HG03175 (cell line): ENCODE measurements around the gene C5AR2.
A peak's percentile ranks its signal among the peaks of the same experiment; 100 is the strongest.
"Not testable (repeated sequence)": the region's sequence is repeated elsewhere in the genome, so short reads cannot be mapped to it uniquely, and the experiment has no call there.

Experiments
- ATAC-seq: cut with Tn5 transposase; IDR thresholded peaks from one replicate; pipeline ENCODE4 v1.9.1; 2021; ENCODE audit warnings: mild to moderate bottlenecking, moderate library complexity; ENCODE audit not compliant: unreplicated experiment

C5AR2 gene

DNA sequence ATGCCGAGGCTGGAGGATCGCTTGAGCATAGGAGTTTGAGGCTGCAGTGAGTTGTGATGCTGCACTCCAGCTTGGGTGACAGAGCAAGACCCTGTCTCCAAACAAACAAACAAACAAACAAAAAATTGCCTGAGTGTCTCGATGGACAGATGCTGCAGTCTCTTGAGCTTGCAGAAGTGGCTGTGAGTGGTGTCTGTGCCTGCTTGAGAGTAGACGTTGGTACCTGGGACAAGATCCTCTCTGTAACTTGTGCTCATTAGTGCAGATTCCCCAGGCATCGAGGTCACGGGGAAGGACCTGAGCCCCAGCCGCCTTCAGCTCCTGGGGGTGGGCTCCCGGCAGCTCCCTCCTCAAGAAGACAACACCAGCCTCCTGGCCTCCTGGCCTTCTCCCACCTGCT is 8.6 kb upstream of the C5AR2 start:
- ATAC-seq, result no peak

DNA sequence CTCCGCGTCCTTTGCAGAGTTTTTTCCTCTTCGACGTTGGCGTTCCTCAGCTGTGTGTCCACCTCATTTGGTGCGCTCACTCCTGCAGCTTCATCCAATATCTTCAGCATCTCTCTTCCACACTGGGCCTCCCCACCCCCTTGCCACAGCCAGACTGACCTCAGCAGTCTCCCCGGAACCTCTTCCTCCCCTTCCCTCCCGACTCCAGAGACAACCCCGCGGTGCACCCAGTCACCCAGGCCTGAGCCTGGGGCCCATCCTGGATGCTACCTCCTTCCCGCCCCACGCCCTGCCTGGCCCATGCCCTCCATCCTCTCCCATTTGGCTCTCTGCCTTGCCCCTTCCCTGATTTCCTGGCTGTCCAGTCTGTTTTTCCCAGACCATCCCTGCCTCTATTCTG is 8.1 kb upstream of the C5AR2 start:
- ATAC-seq, result no peak

DNA sequence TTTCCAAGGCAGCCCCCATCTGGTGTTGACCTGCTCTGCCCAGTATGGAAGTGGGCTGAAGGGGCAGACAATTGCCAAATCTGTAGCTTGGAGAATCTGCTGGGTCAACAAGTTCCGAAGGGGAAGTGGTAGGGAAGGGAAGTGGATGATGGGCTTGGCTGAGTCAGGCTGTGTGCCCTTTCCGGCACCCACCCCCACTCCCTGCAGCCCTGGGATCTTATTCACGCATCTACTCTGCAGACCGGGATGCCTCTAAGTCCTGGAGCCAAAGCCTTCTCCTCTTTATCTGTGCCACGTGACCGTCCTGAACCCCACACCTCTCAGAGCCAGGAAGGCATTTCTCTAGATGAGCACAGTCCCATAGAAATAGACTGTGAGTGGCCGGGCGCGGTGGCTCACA is 7.5 kb upstream of the C5AR2 start:
- no peak for ATAC-seq

DNA sequence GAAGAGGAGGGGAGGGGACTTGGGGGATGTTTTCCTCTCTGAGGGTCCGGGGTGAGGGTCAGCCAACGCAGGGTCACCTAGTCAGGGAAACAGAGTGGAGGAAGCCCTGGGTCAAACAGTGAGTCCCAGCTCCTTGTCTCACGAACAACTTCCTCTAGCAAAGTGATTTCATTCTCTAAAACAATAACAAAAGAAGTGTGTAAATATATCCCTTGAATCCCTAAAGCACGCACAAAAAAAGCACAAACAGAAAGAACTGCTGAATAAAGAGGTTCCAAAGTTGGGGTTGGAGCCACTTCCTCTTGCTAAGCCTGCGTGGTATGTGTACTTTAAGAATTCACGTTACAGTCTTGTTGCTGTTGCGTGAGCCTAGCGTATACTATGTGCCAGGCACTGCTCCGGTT is 1.5 kb upstream of the C5AR2 start:
- no peak for ATAC-seq

DNA sequence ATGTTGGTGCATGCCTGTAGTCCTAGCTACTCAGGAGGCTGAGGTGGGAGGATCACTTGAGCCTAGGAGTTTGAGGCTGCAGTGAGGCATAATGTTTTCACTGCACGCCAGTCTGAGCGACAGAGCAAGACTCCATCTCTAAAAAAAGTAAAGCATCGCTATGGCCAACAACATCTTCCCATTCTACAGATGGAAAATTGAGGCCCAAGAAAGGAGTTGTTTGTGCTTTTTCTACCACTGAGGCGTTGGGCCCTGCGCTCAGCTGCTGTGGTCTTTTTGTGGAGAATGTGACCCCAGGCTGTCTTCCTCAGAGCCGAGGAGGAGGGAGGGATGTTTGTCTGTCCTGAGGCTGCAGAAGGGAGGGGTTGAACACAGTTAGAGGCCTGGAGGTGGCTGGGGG is 485 bp upstream of the C5AR2 start:
- ATAC-seq, result no peak

DNA sequence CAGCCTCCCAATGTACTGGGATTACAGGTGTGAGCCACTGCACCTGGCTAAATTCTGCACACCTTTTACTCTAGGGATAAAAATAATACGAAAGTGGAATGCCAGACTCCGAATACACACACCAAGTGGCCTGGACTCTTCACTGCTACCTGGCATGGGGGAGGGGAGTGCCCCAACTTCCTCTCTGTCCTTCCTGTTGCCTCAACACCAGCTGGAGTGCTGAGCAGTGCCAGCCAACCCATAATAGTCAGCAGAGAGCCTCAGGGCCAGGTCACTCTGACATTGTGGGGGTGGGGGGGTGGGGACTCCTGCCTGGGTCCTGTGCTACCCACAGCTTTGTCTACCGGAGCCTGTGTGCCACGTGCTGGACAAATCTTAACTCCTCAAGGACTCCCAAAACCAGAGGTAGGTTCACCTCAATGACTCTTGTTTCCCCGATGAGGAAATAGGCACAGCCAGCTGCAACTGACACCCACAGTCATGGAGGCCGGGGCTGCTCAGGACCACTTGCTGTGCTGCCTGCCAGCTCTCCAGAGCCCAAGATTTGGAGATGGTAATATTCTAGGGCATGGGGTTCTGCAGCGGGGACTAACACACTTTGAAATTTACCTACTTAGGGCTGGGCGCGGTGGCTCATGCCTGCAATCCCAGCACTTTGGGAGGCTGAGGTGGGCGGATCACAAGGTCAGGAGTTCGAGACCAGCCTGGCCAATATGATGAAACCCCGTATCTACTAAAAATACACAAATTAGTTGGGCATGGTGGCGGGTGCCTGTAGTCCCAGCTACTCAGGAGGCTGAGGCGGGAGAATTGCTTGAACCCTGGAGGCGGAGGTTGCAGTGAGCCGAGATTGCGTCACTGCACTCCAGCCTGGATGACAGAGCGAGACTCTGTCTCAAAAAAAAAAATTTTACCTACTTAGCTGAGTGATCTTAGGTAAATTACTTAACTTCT is 5.1 kb downstream of the C5AR2 start:
- ATAC-seq, result not testable (repeated sequence)

DNA sequence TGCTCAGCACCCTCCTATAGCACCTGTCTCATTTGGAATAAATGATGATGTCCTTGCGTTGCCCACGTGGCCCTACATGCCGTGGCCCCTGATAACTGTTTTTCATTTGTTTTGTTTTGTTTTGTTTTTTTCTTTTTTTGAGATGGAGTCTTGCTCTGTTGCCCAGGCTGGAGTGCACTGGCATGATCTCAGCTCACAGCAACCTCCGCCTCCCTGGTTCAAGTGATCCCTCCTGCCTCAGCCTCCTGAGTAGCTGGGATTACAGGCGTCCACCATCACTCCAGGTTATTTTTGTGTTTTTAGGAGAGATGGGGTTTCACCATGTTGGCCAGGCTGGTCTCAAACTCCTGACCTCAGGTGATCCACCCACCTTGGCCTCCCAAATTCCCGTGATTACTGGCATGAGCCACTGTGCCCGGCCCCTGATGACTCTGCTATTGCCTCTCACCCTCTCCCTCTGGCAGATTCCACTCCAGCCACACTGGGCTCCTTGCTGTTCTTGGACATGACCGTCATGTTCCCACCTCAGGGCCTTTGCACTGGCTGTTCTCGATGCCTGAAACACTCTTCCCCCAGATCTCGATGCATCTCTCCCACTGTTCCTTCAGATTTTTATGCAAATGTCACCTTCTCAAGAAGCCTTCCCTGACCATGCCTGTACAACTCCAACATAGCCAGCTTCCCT is 7.4 kb downstream of the C5AR2 start:
- no peak for ATAC-seq

DNA sequence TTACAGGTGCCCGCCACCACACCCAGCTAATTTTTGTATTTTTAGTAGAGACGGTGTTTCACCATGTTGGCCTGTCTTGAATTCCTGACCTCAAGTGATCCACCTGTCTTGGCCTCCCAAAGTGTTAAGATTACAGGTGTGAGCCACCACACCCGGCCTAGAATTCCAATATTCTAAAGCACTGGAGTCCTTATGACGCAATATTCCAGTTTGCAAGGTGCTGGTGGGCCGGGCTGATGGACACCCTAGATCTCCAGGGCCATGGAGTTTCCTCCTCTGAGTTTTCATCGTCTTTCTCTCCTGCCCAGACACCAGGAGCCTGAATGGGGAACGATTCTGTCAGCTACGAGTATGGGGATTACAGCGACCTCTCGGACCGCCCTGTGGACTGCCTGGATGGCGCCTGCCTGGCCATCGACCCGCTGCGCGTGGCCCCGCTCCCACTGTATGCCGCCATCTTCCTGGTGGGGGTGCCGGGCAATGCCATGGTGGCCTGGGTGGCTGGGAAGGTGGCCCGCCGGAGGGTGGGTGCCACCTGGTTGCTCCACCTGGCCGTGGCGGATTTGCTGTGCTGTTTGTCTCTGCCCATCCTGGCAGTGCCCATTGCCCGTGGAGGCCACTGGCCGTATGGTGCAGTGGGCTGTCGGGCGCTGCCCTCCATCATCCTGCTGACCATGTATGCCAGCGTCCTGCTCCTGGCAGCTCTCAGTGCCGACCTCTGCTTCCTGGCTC is 8.7 kb downstream of the C5AR2 start:
- no peak for ATAC-seq

DNA sequence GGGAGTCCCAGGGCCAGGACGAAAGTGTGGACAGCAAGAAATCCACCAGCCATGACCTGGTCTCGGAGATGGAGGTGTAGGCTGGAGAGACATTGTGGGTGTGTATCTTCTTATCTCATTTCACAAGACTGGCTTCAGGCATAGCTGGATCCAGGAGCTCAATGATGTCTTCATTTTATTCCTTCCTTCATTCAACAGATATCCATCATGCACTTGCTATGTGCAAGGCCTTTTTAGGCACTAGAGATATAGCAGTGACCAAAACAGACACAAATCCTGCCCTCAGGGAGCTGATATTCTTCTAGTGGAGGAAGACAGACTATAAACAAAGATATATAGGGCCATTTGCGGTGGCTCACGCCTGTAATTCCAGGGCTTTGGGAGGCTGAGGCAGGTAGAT is 9.8 kb downstream of the C5AR2 start:
- no peak for ATAC-seq

DNA sequence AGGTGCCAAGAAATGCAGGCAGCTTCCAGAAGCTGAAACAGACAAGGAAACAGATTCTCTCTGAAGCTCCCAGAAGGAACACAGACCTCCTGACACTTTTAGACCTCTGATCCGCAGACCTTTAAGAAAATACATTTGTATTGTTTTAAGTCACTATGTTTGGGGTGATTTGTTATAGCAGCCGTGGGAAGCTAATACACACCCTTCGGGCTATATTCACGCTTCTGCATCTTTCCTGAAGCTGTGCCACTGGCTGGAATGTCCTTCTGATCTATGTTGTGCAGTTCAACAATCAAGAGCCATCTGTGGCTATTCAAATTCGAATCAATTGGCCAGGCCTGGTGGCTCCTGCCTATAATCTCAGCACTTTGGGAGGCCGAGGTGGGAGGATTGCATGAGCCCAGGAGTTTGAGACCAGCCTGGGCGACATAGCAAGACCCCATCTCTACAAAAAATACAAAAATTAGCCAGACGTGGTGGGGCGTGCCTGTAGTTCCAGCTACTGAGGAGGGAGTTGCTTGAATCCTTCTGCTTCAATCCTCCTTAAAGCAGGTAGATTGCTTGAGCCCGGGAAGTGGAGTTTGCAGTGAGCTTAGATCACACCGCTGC is 11.3 kb downstream of the C5AR2 start:
- ATAC-seq, result no peak

DNA sequence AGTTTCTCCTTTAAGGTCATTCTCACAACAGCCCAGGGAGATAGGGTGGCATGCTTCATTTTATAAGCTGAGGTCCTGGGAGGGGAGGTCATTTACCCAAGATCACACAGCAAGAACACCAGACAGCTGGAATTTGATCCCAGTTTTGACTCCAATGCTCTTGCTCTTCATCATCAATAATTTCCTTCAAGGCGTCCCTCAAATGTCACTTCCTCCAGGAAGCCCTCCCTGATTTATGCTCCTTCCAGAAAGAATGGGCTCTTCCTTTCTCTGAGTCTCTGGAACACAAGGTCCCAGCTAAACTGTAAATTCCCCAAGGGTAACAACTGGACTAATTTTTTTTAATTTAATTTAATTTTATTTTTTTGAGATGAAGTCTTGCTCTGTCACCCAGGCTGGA is 12.4 kb downstream of the C5AR2 start:
- ATAC-seq, result no peak

DNA sequence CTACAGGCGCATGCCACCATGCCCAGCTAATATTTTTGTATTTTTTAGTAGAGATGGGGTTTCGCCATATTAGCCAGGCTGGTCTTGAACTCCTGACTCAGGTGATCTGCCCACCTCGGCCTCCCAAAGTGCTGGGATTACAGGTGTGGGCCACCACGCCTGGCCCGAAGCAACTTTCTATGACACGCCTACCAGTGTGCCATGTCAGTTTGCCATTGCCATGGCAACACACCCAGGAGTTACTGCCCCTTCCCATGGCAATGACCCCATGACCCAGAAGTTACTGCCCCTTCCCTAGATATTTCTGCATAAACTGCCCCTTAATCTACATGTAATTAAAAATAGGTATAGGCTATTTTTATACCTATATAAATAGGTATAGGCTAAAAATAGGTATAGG is 14.0 kb downstream of the C5AR2 start:
- ATAC-seq, result not testable (repeated sequence)

DNA sequence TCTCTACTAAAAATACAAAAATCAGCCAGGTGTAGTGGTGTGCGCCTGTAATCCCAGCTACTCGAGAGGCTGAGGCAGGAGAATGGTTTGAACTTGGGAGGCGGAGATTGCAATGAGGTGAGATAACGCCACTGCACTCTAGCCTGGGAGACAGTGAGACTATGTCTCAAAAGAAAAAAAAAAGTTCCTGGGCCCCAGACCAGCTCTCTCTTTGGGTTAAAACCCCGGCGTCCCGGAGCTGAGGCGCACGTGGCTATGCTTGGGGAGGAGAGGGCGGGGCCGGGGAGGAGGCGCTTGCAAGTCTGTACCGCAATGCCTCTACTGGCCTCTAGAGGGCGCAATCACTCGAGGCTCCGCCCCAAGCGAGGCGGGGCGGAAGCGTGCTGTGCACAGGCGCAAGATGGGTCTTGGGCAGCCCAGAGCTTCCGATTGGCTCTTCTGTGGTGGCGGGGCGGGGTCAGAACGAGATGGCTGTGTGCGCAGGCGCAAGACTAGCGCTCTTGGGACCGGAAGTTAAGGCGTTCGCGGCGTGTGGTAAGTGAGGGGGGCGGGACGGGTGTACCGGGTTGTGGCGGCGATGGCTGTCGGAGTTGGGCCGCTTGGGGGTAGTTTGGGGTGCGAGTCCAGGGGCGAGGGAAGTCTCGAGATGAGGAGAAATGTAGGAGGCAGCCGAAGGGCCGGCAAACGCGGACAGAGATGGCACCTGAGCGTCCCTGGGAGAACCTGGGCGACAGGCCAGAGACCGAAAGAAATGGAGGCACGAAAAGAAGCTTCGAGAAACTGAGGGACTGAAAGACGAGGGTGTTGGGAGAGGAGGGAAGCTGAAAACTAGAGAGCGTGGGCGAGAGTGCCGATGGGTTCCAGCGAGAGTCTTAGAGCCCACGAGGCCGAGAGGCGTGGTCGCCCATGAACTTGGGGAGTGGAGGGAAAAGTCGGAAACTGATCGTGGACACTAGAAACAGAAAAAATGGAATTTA is 17.1 kb downstream of the C5AR2 start, which contains the start of gene DHX34:
Gene DHX34 (plus strand): TSS at position 497 of the 977 bp plus-strand sequence. CDS start 3,716 bp downstream, outside the sequence.
- ATAC-seq, result peak; percentile 98

DNA sequence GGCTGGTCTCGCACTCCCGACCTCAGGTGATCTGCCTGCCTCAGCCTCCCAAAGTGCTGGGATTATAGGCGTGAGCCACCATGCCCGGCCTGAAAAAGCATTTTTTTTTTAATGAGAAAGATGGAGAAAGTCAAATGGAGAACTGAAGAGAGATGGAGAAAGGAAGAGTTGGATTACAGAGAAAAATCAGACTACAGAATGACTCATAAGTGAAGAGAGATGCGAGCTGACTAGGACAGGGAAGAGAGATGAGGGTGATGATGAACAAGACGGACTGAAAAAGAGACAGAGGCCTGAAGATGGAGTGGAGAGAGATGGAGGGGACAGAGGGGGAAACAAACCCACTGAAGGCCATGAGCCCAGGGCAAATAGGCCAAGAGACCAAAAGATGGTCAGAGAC is 18.7 kb downstream of the C5AR2 start:
- ATAC-seq, result no peak

DNA sequence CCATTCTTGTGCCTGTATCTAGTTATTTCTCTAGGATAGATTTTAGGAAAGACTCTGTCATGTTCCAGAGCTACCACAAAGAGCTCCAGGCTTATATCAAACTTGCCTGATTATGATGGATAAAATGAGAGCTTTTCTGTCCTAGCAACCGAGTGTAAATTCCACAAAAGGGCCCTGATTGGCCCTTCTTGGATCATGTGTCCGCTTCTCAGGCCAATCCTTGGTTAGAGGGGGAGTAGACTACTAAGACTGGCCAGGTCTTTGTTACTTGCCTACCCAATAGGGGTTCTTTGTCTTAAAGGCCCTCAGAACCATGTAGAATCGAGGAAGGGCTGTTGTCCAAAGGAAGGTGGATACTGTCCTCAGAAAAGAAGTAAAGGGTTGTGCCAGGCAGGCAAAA is 19.6 kb downstream of the C5AR2 start:
- no peak for ATAC-seq

DNA sequence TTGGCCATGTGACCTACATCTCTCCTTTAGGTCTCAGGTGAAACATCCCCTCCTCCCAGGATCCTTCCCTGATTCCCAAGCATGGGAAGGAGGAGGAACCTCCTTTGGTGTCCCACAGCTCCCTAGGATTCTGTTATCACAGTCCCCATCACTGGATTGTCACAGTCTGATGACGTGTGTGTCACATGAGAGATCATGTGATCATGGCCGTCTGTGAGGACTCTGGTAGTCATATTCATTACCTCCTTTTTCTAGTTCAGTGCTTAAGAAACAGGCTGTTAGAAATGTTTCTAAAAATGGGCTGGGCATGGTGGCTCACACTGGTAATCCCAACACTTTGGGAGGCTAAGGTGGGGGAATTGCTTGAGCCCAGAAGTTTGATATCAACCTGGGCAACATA is 20.1 kb downstream of the C5AR2 start:
- no peak for ATAC-seq

DNA sequence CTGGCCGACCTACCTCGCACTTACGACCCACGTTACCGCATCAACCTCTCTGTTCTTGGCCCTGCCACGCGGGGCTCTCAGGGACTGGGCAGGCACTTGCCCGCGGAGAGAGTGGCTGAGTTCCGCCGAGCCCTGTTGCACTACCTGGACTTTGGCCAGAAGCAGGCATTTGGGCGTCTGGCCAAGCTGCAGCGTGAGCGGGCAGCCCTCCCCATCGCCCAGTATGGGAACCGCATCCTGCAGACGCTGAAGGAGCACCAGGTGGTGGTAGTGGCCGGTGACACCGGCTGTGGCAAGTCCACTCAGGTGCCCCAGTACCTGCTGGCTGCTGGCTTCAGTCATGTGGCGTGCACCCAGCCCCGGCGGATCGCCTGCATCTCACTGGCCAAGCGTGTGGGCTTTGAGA is 21.3 kb downstream of the C5AR2 start:
- ATAC-seq, result no peak

DNA sequence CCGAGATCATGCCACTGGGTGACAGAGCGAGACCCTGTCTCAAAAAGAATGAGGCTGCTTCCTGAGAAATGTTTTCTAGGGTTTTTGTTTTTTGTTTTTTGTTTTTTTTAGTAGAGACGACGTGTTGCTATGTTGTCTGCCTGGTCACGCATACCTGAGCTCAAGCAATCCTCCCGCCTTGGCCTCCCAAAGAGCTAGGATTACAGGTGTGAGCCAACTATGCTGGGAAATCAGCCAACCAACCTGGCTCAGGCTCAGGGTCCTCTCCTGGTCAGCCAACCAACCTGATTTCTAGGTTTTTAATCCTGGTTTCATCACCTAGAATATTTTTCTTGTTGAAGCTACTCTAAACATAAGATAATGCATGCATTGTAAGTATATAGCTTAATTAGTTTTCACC is 24.9 kb downstream of the C5AR2 start:
- ATAC-seq, result no peak

DNA sequence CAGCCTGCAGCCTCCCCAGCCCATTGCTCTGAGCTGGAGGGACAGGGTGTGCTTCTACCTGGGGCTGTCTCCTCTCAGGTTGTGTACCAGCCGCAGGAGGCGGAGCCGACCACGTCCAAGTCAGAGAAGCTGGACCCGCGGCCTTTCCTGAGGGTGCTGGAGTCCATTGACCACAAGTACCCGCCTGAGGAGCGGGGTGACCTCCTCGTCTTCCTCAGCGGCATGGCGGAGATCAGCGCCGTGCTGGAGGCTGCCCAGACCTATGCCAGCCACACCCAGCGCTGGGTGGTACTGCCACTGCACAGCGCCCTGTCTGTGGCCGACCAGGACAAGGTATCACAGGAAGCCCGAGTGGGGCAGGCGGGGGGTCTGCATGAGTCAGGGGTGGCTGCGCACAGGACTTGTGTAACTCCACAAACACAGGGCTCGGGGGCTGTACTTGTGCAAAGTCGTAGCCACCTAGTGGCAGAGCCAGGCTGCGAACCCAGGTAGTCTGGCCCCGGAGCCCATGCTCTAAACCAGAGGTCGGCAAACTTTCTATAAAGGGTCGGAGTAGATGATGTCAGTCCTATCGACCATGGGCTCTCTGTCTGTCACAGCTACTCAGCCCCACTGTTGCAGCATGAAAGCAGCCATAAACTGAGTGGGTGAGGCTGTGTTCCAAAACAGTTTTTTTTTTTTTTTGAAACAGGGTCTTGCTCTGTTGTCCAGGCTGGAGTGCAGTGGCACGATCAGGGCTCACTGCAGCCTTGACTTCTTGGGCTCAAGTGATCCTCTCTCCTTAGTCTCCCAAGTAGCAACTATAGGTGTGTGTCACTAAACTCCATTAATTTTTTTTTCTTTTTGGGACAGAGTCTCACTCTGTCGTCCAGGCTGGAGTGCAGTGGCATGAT is 26.1 kb downstream of the C5AR2 start:
- no peak for ATAC-seq
